Thoracic aorta (tissue), 2 donors: ENCODE data around the gene DSCAM. TPM values are rescaled to one million over a fixed set of nuclear protein-coding genes. Genes with fewer than 3 reads are reported as not detected.
A peak's percentile ranks its signal among the peaks of the same experiment; 100 is the strongest.

Experiments
- ATAC-seq: fragments of 150-250 bp; one replicate; pipeline ENCODE4 v1.8.0; 2017; ENCODE audit warnings: low read depth; ENCODE audit not compliant: insufficient number of reproducible peaks, low FRiP score
- DNase-seq: peaks from one replicate; pipeline ENCODE4 v3.0.0-alpha.2; 2020; ENCODE audit warnings: low spot score
- H3K27ac ChIP-seq, 2 donors: fragments of 200-600 bp; sonication (generic); 1 replicate in 1 of 2; 2 replicates in 1 of 2; pipeline ENCODE4 v1.5.1; 2016; ENCODE audit warnings: mild to moderate bottlenecking in 2 of 2, moderate library complexity in 2 of 2
- H3K27me3 ChIP-seq: fragments of 200-600 bp; sonication (generic); replicated peaks from 2 replicates; pipeline ENCODE4 v1.6.0; 2016; ENCODE audit warnings: mild to moderate bottlenecking; ENCODE audit not compliant: insufficient read depth
- H3K36me3 ChIP-seq: fragments of 200-600 bp; sonication (generic); one replicate; pipeline ENCODE4 v1.5.1; 2016
- H3K4me1 ChIP-seq, 2 donors: fragments of 200-600 bp; sonication (generic); 1 replicate in 1 of 2; 2 replicates in 1 of 2; pipeline versions ENCODE4 v1.5.1 to v1.6.0; 2016; ENCODE audit warnings: low read depth in 2 of 2, mild to moderate bottlenecking in 1 of 2; ENCODE audit not compliant: control insufficient read depth in 1 of 2
- H3K4me3 ChIP-seq: fragments of 200-600 bp; sonication (generic); 2 replicates; pipeline ENCODE4 v1.5.1; 2016; ENCODE audit warnings: mild to moderate bottlenecking
- H3K9me3 ChIP-seq: fragments of 200-600 bp; sonication (generic); 2 replicates; pipeline ENCODE4 v1.5.1; 2016
- CTCF ChIP-seq: fragments of 200-600 bp; sonication (generic); IDR thresholded peaks from one replicate; pipeline ENCODE4 v1.5.1; 2019; ENCODE audit warnings: antibody characterized with exemption
- total RNA-seq, 2 donors: library from RNA; depleted of rRNA; stranded (reverse); fragments of >200 nt; gene quantifications; one replicate each; pipeline versions ENCODE4 v1.1.0 to v1.2.3, GENCODE V29; 2016

The DSCAM gene
- total RNA-seq, 2 donors from 2014 or later, result not detected

GRCh38 chr21:40438616-40439015 is 408.3 kb downstream of the DSCAM start:
- H3K4me3 ChIP-seq, result no peak overlapping the region
- no peaks in the 10 kb centered on the region for H3K4me1 ChIP-seq
- no peaks in the 10 kb centered on the region for H3K27me3 ChIP-seq
- DNase-seq, result no peak
- TF ChIP-seq CTCF, result no peak
- no peak for ATAC-seq
- no peak overlapping the region for H3K27ac ChIP-seq
- no peaks in the 10 kb centered on the region for H3K36me3 ChIP-seq
- H3K9me3 ChIP-seq, result no peaks in the 10 kb centered on the region

DNA sequence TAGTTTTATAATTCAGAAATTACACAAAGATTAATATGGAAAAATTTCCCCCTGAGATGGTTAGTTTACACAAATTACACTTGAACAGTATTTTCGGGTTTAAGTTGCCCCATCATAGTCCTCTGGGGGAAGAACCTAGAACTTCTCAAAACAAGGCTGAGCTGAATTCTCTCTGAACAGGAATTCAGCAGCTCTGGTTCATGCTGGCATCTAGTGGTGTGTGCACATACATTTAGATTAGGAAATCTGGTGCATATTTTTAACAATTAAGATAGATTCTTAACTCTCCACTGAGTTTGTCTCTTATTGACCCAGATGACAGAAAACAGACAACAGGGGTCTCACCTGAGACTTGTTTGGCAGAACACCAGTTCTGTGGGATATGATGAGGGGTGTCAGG is 410.7 kb downstream of the DSCAM start:
- Histone ChIP-seq H3K36me3 (no peaks in the 10 kb centered on the region), H3K4me1 (no peaks in the 10 kb centered on the region), H3K4me3 (no peak overlapping the region), H3K9me3 (no peaks in the 10 kb centered on the region), H3K27ac (no peak overlapping the region), H3K27me3 (no peaks in the 10 kb centered on the region)
- ATAC-seq (no peak), DNase-seq (no peak)
- no peak for TF ChIP-seq CTCF

DNA sequence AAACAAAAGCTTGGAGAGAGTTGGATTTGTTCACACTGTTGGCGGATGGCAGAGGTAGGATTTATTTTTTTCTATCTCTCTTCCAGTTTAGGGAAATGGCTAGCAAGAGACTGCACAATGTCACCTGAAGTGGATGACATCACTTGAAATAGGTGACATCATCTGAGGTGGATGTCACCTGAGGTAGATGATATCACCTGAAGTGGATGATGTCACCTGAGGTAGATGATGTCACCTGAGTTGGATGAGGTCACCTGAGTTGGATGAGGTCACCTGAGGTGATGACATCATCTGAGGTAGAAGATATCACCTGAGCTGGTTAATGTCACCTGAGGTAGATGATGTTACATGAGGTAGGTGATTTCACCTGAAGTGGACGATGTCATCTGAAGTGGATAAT is 413.4 kb downstream of the DSCAM start:
- Histone ChIP-seq H3K27me3 (no peaks in the 10 kb centered on the region), H3K36me3 (no peaks in the 10 kb centered on the region), H3K4me1 (no peaks in the 10 kb centered on the region), H3K4me3 (no peak overlapping the region), H3K9me3 (no peaks in the 10 kb centered on the region), H3K27ac (no peak overlapping the region)
- DNase-seq (no peak), ATAC-seq (peak; percentile 24)
- TF ChIP-seq CTCF, result no peak

DNA sequence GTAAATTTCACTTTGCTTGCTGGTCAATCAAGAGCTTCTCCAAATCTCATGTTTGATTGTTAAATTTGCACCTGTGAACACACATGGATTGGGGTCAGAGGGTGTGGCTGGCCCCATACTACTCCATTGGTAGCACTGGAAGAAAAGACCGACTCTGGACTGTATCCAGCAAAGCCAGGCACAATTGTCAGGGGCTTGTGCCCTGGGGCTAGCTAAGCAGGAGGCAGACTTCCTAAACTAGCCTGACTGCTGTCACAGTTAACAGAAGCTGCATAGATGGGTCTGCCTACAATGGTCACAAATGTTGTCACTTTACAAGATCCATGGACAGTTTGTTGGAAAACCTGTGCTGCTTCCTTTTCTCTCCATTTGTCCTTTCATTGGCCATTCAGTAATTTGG is 421.0 kb downstream of the DSCAM start:
- TF ChIP-seq CTCF, result no peak
- no peaks in the 10 kb centered on the region for H3K36me3 ChIP-seq
- H3K4me3 ChIP-seq, result no peak overlapping the region
- H3K9me3 ChIP-seq, result no peaks in the 10 kb centered on the region
- no peak for ATAC-seq
- no peak overlapping the region for H3K27ac ChIP-seq
- DNase-seq, result no peak
- H3K27me3 ChIP-seq, result no peaks in the 10 kb centered on the region
- no peaks in the 10 kb centered on the region for H3K4me1 ChIP-seq

- Histone ChIP-seq H3K9me3 (no peaks in the 10 kb centered on the region), H3K4me1 (no peaks in the 10 kb centered on the region), H3K27me3 (no peaks in the 10 kb centered on the region), H3K4me3 (no peak overlapping the region), H3K27ac (no peak overlapping the region), H3K36me3 (no peaks in the 10 kb centered on the region)
- DNase-seq, result no peak
- TF ChIP-seq CTCF, result no peak
- no peak for ATAC-seq
Measured at GRCh38 chr21:40422896-40423635, 423.9 kb downstream of the DSCAM start.
